H9 (cell line): ENCODE data around the gene XNDC1N. TPM values are rescaled to one million over a fixed set of nuclear protein-coding genes. Genes with fewer than 3 reads are reported as not detected.

Experiments used
- DNase-seq: peaks from one replicate; pipeline ENCODE4 v3.0.0-alpha.2; 2017
- H2AFZ ChIP-seq: one replicate; pipeline ENCODE4 v1.6.1; 2013; ENCODE audit warnings: mild to moderate bottlenecking, low read length, control low read depth, moderate library complexity
- H2AK5ac ChIP-seq: 2 replicates; pipeline ENCODE4 v1.6.1; 2013; ENCODE audit warnings: low read length, control low read depth, mixed read lengths; ENCODE audit not compliant: insufficient read length
- H2BK120ac ChIP-seq: one replicate; pipeline ENCODE4 v1.6.1; 2013; ENCODE audit warnings: low read depth, mild to moderate bottlenecking, low read length, control low read depth, inconsistent platforms; ENCODE audit not compliant: poor library complexity, severe bottlenecking
- H2BK12ac ChIP-seq: 2 replicates; pipeline ENCODE4 v1.6.1; 2013; ENCODE audit warnings: low read length, control low read depth, mixed read lengths, low read depth; ENCODE audit not compliant: insufficient read length
- H2BK15ac ChIP-seq: 2 replicates; pipeline ENCODE4 v1.6.1; 2013; ENCODE audit warnings: low read depth, low read length, control low read depth
- H2BK20ac ChIP-seq: one replicate; pipeline ENCODE4 v1.6.1; 2013; ENCODE audit warnings: low read depth, mild to moderate bottlenecking, low read length, control low read depth, inconsistent platforms; ENCODE audit not compliant: poor library complexity, severe bottlenecking
- H2BK5ac ChIP-seq: 2 replicates; pipeline ENCODE4 v1.6.1; 2013; ENCODE audit warnings: low read length, control low read depth, mixed read lengths; ENCODE audit not compliant: insufficient read length
- H3K14ac ChIP-seq: 2 replicates; pipeline ENCODE4 v1.6.1; 2013; ENCODE audit warnings: low read length, control low read depth; ENCODE audit not compliant: insufficient read depth
- H3K18ac ChIP-seq: 2 replicates; pipeline ENCODE4 v1.6.1; 2013; ENCODE audit warnings: low read depth, mild to moderate bottlenecking, mixed read lengths, low read length, control low read depth; ENCODE audit not compliant: insufficient read length
- H3K23ac ChIP-seq: 2 replicates; pipeline ENCODE4 v1.6.1; 2013; ENCODE audit warnings: low read length, control low read depth, mixed read lengths, low read depth; ENCODE audit not compliant: insufficient read length
- H3K23me2 ChIP-seq: 2 replicates; pipeline ENCODE4 v1.6.1; 2013; ENCODE audit warnings: low read depth, mild to moderate bottlenecking, mixed read lengths, low read length, control low read depth; ENCODE audit not compliant: insufficient read length, poor library complexity, severe bottlenecking
- H3K27ac ChIP-seq: 2 replicates; pipeline ENCODE4 v1.5.1; 2013; ENCODE audit warnings: low read length, control low read depth, mixed read lengths, low read depth; ENCODE audit not compliant: insufficient read length
- H3K27me3 ChIP-seq: 2 replicates; pipeline ENCODE4 v1.6.1; 2013; ENCODE audit warnings: low read length, control low read depth, inconsistent platforms; ENCODE audit not compliant: insufficient read depth
- H3K4ac ChIP-seq: 2 replicates; pipeline ENCODE4 v1.6.1; 2013; ENCODE audit warnings: low read depth, mild to moderate bottlenecking, control low read depth, inconsistent platforms, low read length, moderate library complexity
- H3K4me1 ChIP-seq: 2 replicates; pipeline ENCODE4 v1.6.1; 2013; ENCODE audit warnings: low read length, control low read depth, inconsistent platforms; ENCODE audit not compliant: insufficient read depth
- H3K4me2 ChIP-seq: 2 replicates; pipeline ENCODE4 v1.6.1; 2013; ENCODE audit warnings: low read length, control low read depth, mixed read lengths; ENCODE audit not compliant: insufficient read length, insufficient read depth
- H3K56ac ChIP-seq: 2 replicates; pipeline ENCODE4 v1.6.1; 2013; ENCODE audit warnings: low read depth, mild to moderate bottlenecking, mixed read lengths, low read length, control low read depth; ENCODE audit not compliant: insufficient read length
- H3K79me1 ChIP-seq: 2 replicates; pipeline ENCODE4 v1.6.1; 2013; ENCODE audit warnings: low read depth, mild to moderate bottlenecking, moderate library complexity, low read length, control low read depth, inconsistent platforms; ENCODE audit not compliant: insufficient read depth, poor library complexity, severe bottlenecking
- H3K79me2 ChIP-seq: 2 replicates; pipeline ENCODE4 v1.6.1; 2013; ENCODE audit warnings: low read length, control low read depth, inconsistent platforms; ENCODE audit not compliant: insufficient read depth
- H3K9ac ChIP-seq: 2 replicates; pipeline ENCODE4 v1.6.1; 2013; ENCODE audit warnings: low read length, control low read depth, mixed read lengths; ENCODE audit not compliant: insufficient read length; ENCODE audit errors: extremely low read depth
- H3K9me3 ChIP-seq: one replicate; pipeline ENCODE4 v1.6.1; 2013; ENCODE audit warnings: low read depth, low read length, inconsistent platforms; ENCODE audit not compliant: control insufficient read depth
- H3T11ph ChIP-seq: one replicate; pipeline ENCODE4 v1.6.1; 2013; ENCODE audit warnings: mild to moderate bottlenecking, low read length, control low read depth, inconsistent platforms
- H4K20me1 ChIP-seq: one replicate; pipeline ENCODE4 v1.6.1; 2013; ENCODE audit not compliant: control insufficient read depth, insufficient read length, insufficient read depth
- H4K5ac ChIP-seq: 2 replicates; pipeline ENCODE4 v1.6.1; 2013; ENCODE audit warnings: low read depth, mild to moderate bottlenecking, mixed read lengths, low read length, control low read depth; ENCODE audit not compliant: insufficient read length
- H4K8ac ChIP-seq: replicated peaks from 2 replicates; pipeline ENCODE4 v1.6.1; 2013; ENCODE audit warnings: low read length, control low read depth, mixed read lengths, low read depth; ENCODE audit not compliant: insufficient read length
- H4K91ac ChIP-seq: 2 replicates; pipeline ENCODE4 v1.6.1; 2013; ENCODE audit warnings: low read depth, mild to moderate bottlenecking, moderate library complexity, mixed read lengths, low read length, control low read depth; ENCODE audit not compliant: insufficient read length
- H3K27ac Mint-ChIP-seq, 3 experiments: 2 replicates in 2 of 3; 3 replicates in 1 of 3; pipeline ENCODE4 v1.8.0; 2020 to 2021; ENCODE audit warnings: mixed read lengths in 3 of 3, mild to moderate bottlenecking in 1 of 3, moderate library complexity in 1 of 3
- H3K27me3 Mint-ChIP-seq: 2 replicates; pipeline ENCODE4 v1.8.0; 2021; ENCODE audit warnings: low read depth, mild to moderate bottlenecking, moderate library complexity, mixed read lengths
- H3K36me3 Mint-ChIP-seq, 3 experiments: 2 replicates in 2 of 3; 3 replicates in 1 of 3; pipeline ENCODE4 v1.8.0; 2020 to 2021; ENCODE audit warnings: low read depth in 3 of 3, mixed read lengths in 3 of 3; ENCODE audit not compliant: insufficient read depth in 1 of 3
- H3K4me1 Mint-ChIP-seq, 2 experiments: 2 replicates each; pipeline ENCODE4 v1.8.0; 2020; ENCODE audit warnings: mixed read lengths in 2 of 2
- H3K4me3 Mint-ChIP-seq, 2 experiments: 2 replicates in 1 of 2; 3 replicates in 1 of 2; pipeline ENCODE4 v1.8.0; 2020 to 2021; ENCODE audit warnings: mild to moderate bottlenecking in 2 of 2, mixed read lengths in 2 of 2, moderate library complexity in 1 of 2
- H3K9me3 Mint-ChIP-seq, 2 experiments: 2 replicates in 1 of 2; 3 replicates in 1 of 2; pipeline ENCODE4 v1.8.0; 2020; ENCODE audit warnings: mild to moderate bottlenecking in 2 of 2, mixed read lengths in 2 of 2, moderate library complexity in 1 of 2
- CTCF ChIP-seq: fragments of 200-600 bp; sonication (generic); conservative IDR thresholded peaks from 3 replicates; pipeline ENCODE4 v1.8.0; 2021; ENCODE audit warnings: antibody characterized with exemption, mild to moderate bottlenecking
- WGBS: extraction: QIAGEN DNeasy Blood & Tissue Kit; methylation state at CpG from one replicate; pipeline ENCODE4 v1.1.7; 2013; ENCODE audit warnings: missing lambda C conversion rate, low lambda C conversion rate, mixed read lengths; ENCODE audit not compliant: insufficient read length; ENCODE audit errors: extremely low coverage; 5-methylcytosine and 5-hydroxymethylcytosine counted together
- total RNA-seq: library from RNA; stranded (reverse); gene quantifications from 2 replicates; pipeline ENCODE4 v1.2.1, GENCODE V29; 2021

Gene XNDC1N
- total RNA-seq, 1 experiment from 2014 or later: 11.0 TPM

GRCh38 chr11:71935338-71935925 lies 7.0 kb upstream of the XNDC1N start:
- Histone ChIP-seq H3T11ph (no peak overlapping the region), H3K9me3 (no peaks in the 10 kb centered on the region), H4K8ac (no peak overlapping the region), H2BK5ac (no peak overlapping the region), H2BK20ac (no peak overlapping the region), H4K91ac (no peak overlapping the region), H3K9ac (no peak overlapping the region), H3K4ac (no peak overlapping the region), H3K79me2 (peaks cover 30% of the 10 kb centered on the region), H3K23me2 (no peaks in the 10 kb centered on the region), H3K79me1 (peaks cover 10% of the 10 kb centered on the region), H2BK15ac (no peak overlapping the region), H2BK12ac (no peak overlapping the region), H3K18ac (no peak overlapping the region), H4K20me1 (no peaks in the 10 kb centered on the region), H3K56ac (no peak overlapping the region), H2AK5ac (no peak overlapping the region), H3K4me2 (no peak overlapping the region), H3K27ac (no peak overlapping the region), H2BK120ac (no peak overlapping the region), H4K5ac (no peak overlapping the region), H3K27me3 (no peaks in the 10 kb centered on the region), H3K14ac (no peak overlapping the region), H2AFZ (no peak overlapping the region), H3K23ac (no peak overlapping the region), H3K4me1 (no peaks in the 10 kb centered on the region)
- H3K9me3 Mint-ChIP-seq: no peaks in the 10 kb centered on the region
- no peaks in the 10 kb centered on the region for H3K27me3 Mint-ChIP-seq
- peaks cover 2 to 7% of the 10 kb centered on the region in 2 experiments for H3K4me1 Mint-ChIP-seq
- H3K27ac Mint-ChIP-seq: no peak overlapping the region
- TF ChIP-seq CTCF: no peak
- no CpG with 5 or more reads among the region's 4 CpGs for WGBS
- H3K4me3 Mint-ChIP-seq: no peak overlapping the region
- DNase-seq: no peak
- H3K36me3 Mint-ChIP-seq: peaks cover 0 to 3% (median 0%) of the 10 kb centered on the region in 3 experiments; a peak in 2 of 7 replicates
